ENCODE measurements around the gene SLC10A7. TPM values are rescaled to one million over a fixed set of nuclear protein-coding genes. Genes with fewer than 3 reads are reported as not detected.

SLC10A7 gene
- total RNA-seq, 2 donors from 2014 or later, result 28.3 to 31.9 TPM

- Mint-ChIP-seq H3K4me3 (no peak overlapping the region), H3K27me3 (ENCODE audit: low read depth) (no peaks in the 10 kb centered on the region), H3K27ac (no peak overlapping the region), H3K36me3 (ENCODE audit: insufficient read depth in 2 of 2) (no peaks in the 10 kb centered on the region), H3K9me3 (no peaks in the 10 kb centered on the region), H3K4me1 (ENCODE audit: low read depth) (peaks cover 11% of the 10 kb centered on the region)
- DNase-seq (no peak), ATAC-seq (replicated peaks in 1 of 2) (no peak)
These were observed 250.3 kb downstream of the SLC10A7 start for GRCh38 chr4:146271466-146271865.

DNA sequence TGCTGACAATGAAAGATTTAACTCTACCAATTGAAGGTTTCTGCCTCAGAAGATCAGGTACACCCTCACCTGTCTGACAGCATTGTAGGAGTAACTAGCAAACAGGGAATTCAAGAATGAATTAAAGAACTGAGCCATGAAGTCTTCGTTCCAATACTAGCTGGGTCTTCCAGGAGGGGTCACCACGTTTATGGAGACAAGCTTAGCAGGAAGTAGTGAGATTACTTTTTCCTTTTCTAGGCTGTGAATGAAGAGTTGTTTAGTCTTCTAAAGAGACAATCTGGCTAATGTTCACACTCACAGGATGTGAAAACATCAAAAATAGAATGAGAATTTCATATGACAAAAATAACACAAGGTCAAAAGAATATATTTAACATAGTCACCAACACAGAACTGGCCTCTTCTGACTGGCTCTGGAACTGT lies 252.5 kb downstream of the SLC10A7 start:
- H3K27ac Mint-ChIP-seq, result no peak overlapping the region
- H3K9me3 Mint-ChIP-seq, result no peaks in the 10 kb centered on the region
- no peak overlapping the region for H3K4me3 Mint-ChIP-seq
- ATAC-seq (replicated peaks in 1 of 2) (no peak), DNase-seq (no peak)
- no peaks in the 10 kb centered on the region for H3K36me3 Mint-ChIP-seq (ENCODE audit: insufficient read depth in 2 of 2)
- H3K27me3 Mint-ChIP-seq (ENCODE audit: low read depth), result no peaks in the 10 kb centered on the region
- H3K4me1 Mint-ChIP-seq (ENCODE audit: low read depth), result peaks cover 11% of the 10 kb centered on the region

DNA sequence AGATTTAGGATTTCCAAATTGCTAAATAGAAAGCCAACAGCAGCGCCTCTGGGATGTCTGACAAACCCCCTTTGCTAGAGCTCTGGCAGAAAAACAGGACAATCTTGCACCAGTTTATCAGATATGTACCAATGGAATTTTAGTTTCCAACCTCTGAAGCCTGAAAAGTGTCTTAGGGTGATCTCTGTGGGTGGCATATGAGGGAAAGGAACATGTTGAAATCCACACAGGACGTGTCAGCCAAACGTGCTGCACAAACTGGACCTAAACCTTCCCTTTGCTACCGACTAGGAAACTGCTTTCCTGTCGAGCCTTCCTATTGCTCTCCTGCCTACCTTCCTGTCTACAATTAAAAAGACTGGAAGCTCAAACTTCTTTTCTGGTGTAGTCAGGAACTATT lies 253.9 kb downstream of the SLC10A7 start:
- DNase-seq, result no peak

GRCh38 chr4:146265950-146266490 lies 255.7 kb downstream of the SLC10A7 start:
- Mint-ChIP-seq H3K27me3 (ENCODE audit: low read depth) (no peaks in the 10 kb centered on the region), H3K27ac (no peak overlapping the region), H3K9me3 (no peaks in the 10 kb centered on the region), H3K4me1 (ENCODE audit: low read depth) (no peaks in the 10 kb centered on the region), H3K36me3 (ENCODE audit: insufficient read depth in 2 of 2) (no peaks in the 10 kb centered on the region), H3K4me3 (no peak overlapping the region)
- DNase-seq (no peak), ATAC-seq (replicated peaks in 1 of 2) (no peak)

More for the DNA sequence above, 253.9 kb downstream of the SLC10A7 start:
- no peaks in the 10 kb centered on the region for H3K27me3 Mint-ChIP-seq (ENCODE audit: low read depth)
- peaks cover 6% of the 10 kb centered on the region for H3K4me1 Mint-ChIP-seq (ENCODE audit: low read depth)
- no peak overlapping the region for H3K27ac Mint-ChIP-seq
- no peak for ATAC-seq (replicated peaks in 1 of 2)
- H3K4me3 Mint-ChIP-seq, result no peak overlapping the region
- H3K36me3 Mint-ChIP-seq (ENCODE audit: insufficient read depth in 2 of 2), result no peaks in the 10 kb centered on the region
- no peaks in the 10 kb centered on the region for H3K9me3 Mint-ChIP-seq

DNA sequence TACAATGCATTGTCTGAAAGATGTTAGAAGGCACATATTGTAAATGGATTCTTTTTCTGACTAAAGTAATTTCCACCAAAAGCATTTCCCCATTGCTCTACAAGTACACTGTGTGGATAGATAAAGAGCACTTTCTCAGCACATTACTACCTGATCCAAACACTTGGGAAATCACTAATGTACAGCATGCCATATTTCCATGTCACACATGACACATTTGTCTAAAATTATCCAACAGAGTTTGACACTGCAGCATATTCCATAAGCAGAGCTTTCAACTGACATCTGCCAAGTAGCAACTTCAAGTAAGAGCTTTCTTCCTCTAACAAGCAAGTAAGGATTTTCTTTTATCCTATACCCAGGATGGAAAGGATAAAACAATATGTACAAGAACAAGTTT lies 257.9 kb downstream of the SLC10A7 start:
- DNase-seq, result no peak
- ATAC-seq (replicated peaks in 1 of 2), result no peak
- no peaks in the 10 kb centered on the region for H3K36me3 Mint-ChIP-seq (ENCODE audit: insufficient read depth in 2 of 2)
- H3K4me1 Mint-ChIP-seq (ENCODE audit: low read depth), result no peaks in the 10 kb centered on the region
- H3K4me3 Mint-ChIP-seq, result no peak overlapping the region
- H3K9me3 Mint-ChIP-seq, result no peaks in the 10 kb centered on the region
- no peak overlapping the region for H3K27ac Mint-ChIP-seq
- H3K27me3 Mint-ChIP-seq (ENCODE audit: low read depth), result no peaks in the 10 kb centered on the region

GRCh38 chr4:146261041-146261440 lies 260.7 kb downstream of the SLC10A7 start:
- Mint-ChIP-seq H3K36me3 (ENCODE audit: insufficient read depth in 2 of 2) (peaks cover 0 to 1% of the 10 kb centered on the region in 2 donors), H3K4me1 (ENCODE audit: low read depth) (no peaks in the 10 kb centered on the region), H3K27me3 (ENCODE audit: low read depth) (no peaks in the 10 kb centered on the region), H3K27ac (no peak overlapping the region), H3K9me3 (no peaks in the 10 kb centered on the region), H3K4me3 (no peak overlapping the region)
- DNase-seq (no peak), ATAC-seq (replicated peaks in 1 of 2) (no peak)

DNA sequence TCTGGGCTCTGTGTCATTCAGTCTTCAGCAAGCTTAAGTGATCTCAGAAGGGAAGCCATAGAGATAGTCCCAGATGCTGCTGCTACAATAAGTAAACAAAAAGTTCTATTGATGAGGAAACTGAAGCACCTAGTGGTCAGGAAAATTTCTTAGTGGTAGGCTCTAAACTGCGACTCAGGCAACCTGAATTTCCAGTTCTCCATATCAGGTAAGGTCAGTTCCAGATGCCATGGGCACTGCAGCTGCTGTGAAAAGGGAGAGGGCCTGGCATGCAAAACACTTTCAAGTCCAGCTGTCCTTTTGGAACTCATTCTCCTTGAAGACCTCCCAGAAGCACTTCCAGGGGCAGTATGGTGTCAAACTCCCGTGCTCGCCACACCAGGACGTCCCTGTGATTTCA lies 261.2 kb downstream of the SLC10A7 start:
- Mint-ChIP-seq H3K27me3 (ENCODE audit: low read depth) (no peaks in the 10 kb centered on the region), H3K4me3 (no peak overlapping the region), H3K4me1 (ENCODE audit: low read depth) (no peaks in the 10 kb centered on the region), H3K9me3 (no peaks in the 10 kb centered on the region), H3K27ac (no peak overlapping the region), H3K36me3 (ENCODE audit: insufficient read depth in 2 of 2) (peaks cover 0 to 1% of the 10 kb centered on the region in 2 donors)
- ATAC-seq (replicated peaks in 1 of 2), result no peak
- DNase-seq, result no peak

GRCh38 chr4:146257511-146257910 lies 264.2 kb downstream of the SLC10A7 start:
- no peak overlapping the region for H3K4me3 Mint-ChIP-seq
- H3K27ac Mint-ChIP-seq, result no peak overlapping the region
- DNase-seq (no peak), ATAC-seq (replicated peaks in 1 of 2) (no peak)
- peaks cover 0 to 1% of the 10 kb centered on the region in 2 donors for H3K36me3 Mint-ChIP-seq (ENCODE audit: insufficient read depth in 2 of 2)
- H3K9me3 Mint-ChIP-seq, result no peaks in the 10 kb centered on the region
- H3K27me3 Mint-ChIP-seq (ENCODE audit: low read depth), result no peaks in the 10 kb centered on the region
- no peaks in the 10 kb centered on the region for H3K4me1 Mint-ChIP-seq (ENCODE audit: low read depth)

DNA sequence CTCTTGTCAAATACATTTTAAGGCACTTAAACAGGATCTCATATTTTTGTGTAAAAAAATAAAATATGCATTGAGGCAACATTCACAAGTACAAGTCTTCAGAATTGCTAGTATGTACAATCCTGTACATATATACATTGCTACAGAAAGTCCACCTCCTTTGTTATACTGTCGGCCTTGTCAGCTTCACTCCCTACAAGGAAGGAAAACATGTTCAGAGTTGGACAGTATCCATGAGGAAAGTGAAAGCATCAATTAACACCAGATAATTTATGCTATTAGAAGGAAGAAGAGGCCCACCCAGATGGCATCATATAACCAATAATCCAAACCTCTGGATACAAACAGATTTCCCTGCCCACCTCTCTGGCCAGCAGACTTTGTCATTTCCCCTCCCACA lies 265.4 kb downstream of the SLC10A7 start:
- H3K36me3 Mint-ChIP-seq (ENCODE audit: insufficient read depth in 2 of 2), result peaks cover 0 to 1% of the 10 kb centered on the region in 2 donors
- no peak overlapping the region for H3K4me3 Mint-ChIP-seq
- no peaks in the 10 kb centered on the region for H3K27me3 Mint-ChIP-seq (ENCODE audit: low read depth)
- no peaks in the 10 kb centered on the region for H3K9me3 Mint-ChIP-seq
- no peak for DNase-seq
- no peak for ATAC-seq (replicated peaks in 1 of 2)
- no peak overlapping the region for H3K27ac Mint-ChIP-seq
- no peaks in the 10 kb centered on the region for H3K4me1 Mint-ChIP-seq (ENCODE audit: low read depth)

DNA sequence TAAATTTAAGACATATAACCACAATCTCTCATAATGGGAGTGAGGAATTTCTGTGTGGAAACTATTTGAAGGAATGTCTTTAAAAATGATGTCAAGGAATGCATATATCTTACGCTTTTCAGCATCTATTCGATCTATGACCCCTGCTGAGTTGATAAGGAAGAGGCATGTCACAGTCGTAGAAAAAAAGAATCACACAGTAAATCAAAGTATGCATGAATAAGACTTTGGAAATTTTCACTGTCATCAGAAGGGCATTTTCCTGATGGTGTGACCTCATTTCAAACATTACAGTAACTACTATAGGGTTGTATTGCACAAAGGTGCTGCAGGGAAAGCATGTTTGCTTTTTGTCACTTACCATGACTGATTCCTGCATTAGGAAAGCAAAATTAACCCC lies 265.9 kb downstream of the SLC10A7 start:
- Mint-ChIP-seq H3K27me3 (ENCODE audit: low read depth) (no peaks in the 10 kb centered on the region), H3K27ac (no peak overlapping the region), H3K4me3 (no peak overlapping the region), H3K4me1 (ENCODE audit: low read depth) (no peaks in the 10 kb centered on the region), H3K9me3 (no peaks in the 10 kb centered on the region), H3K36me3 (ENCODE audit: insufficient read depth in 2 of 2) (peaks cover 0 to 1% of the 10 kb centered on the region in 2 donors)
- ATAC-seq (replicated peaks in 1 of 2) (no peak), DNase-seq (no peak)

GRCh38 chr4:146255463-146255862 lies 266.3 kb downstream of the SLC10A7 start:
- DNase-seq, result no peak
- Mint-ChIP-seq H3K9me3 (no peaks in the 10 kb centered on the region), H3K36me3 (ENCODE audit: insufficient read depth in 2 of 2) (peaks cover 0 to 1% of the 10 kb centered on the region in 2 donors), H3K4me3 (no peak overlapping the region), H3K27ac (no peak overlapping the region), H3K27me3 (ENCODE audit: low read depth) (no peaks in the 10 kb centered on the region), H3K4me1 (ENCODE audit: low read depth) (no peaks in the 10 kb centered on the region)
- no peak for ATAC-seq (replicated peaks in 1 of 2)

- DNase-seq, result no peak
- Mint-ChIP-seq H3K9me3 (no peaks in the 10 kb centered on the region), H3K4me3 (no peak overlapping the region), H3K4me1 (ENCODE audit: low read depth) (no peaks in the 10 kb centered on the region), H3K27ac (no peak overlapping the region), H3K36me3 (ENCODE audit: insufficient read depth in 2 of 2) (no peaks in the 10 kb centered on the region), H3K27me3 (ENCODE audit: low read depth) (no peaks in the 10 kb centered on the region)
- no peak for ATAC-seq (replicated peaks in 1 of 2)
These were observed 268.6 kb downstream of the SLC10A7 start for GRCh38 chr4:146252969-146253611.

DNA sequence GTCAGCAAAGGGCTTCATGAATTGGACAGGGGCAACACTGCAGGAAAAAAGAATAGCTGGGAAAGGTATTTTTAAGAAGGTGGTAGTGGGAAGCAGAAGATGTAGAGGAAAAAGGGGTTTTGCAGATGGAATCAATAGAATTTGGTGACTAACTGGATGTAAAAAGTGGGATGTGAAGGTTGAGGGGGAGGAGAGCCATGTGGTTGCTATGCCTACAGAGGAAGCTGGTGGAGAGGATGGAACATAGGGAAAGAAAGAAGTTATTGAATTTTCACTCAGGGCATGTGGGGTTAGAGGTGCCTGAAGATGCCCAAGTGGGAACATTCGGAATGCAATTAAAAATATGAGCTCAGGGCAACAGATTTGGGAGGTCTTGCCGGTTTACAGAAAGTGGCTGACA lies 274.4 kb downstream of the SLC10A7 start:
- Mint-ChIP-seq H3K4me1 (ENCODE audit: low read depth) (peaks cover 37% of the 10 kb centered on the region), H3K4me3 (no peak overlapping the region), H3K27me3 (ENCODE audit: low read depth) (no peaks in the 10 kb centered on the region), H3K9me3 (no peaks in the 10 kb centered on the region), H3K27ac (no peak overlapping the region), H3K36me3 (ENCODE audit: insufficient read depth in 2 of 2) (no peaks in the 10 kb centered on the region)
- no peak for DNase-seq
- no peak for ATAC-seq (replicated peaks in 1 of 2)

GRCh38 chr4:146246381-146246780 lies 275.4 kb downstream of the SLC10A7 start:
- H3K27ac Mint-ChIP-seq, result no peak overlapping the region
- H3K27me3 Mint-ChIP-seq (ENCODE audit: low read depth), result no peaks in the 10 kb centered on the region
- H3K36me3 Mint-ChIP-seq (ENCODE audit: insufficient read depth in 2 of 2), result no peaks in the 10 kb centered on the region
- H3K4me1 Mint-ChIP-seq (ENCODE audit: low read depth), result peaks cover 47% of the 10 kb centered on the region
- H3K4me3 Mint-ChIP-seq, result no peak overlapping the region
- H3K9me3 Mint-ChIP-seq, result no peaks in the 10 kb centered on the region
- no peak for DNase-seq
- no peak for ATAC-seq (replicated peaks in 1 of 2)
